HG02610 (cell line): ENCODE measurements around the gene FOXA2.
"Not testable (repeated sequence)": the region's sequence is repeated elsewhere in the genome, so short reads cannot be mapped to it uniquely, and the experiment has no call there.

ENCODE experiments used
- ATAC-seq: cut with Tn5 transposase; IDR thresholded peaks from one replicate; pipeline ENCODE4 v1.9.1; 2021; ENCODE audit warnings: mild to moderate bottlenecking, moderate library complexity; ENCODE audit not compliant: unreplicated experiment

The FOXA2 gene

DNA sequence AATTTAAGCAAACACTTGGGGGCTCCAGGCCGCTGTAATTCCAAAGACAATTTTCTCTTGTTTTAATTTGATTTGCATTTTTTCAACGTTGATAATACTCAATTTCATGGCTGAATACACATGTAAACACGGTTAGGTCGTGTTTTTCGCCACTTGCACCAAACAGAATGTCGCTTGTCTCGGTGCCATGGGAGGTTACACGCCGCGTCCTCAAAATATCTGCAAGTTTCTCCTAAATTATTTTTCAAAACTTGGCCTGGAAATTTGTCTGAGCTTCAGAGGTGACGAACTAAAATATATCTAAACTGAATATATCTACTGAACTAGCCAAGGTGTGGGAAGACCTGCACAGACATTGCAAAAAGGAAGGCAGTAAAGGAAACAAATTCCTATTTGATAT lies 15.0 kb downstream of the FOXA2 start:
- ATAC-seq = no peak

DNA sequence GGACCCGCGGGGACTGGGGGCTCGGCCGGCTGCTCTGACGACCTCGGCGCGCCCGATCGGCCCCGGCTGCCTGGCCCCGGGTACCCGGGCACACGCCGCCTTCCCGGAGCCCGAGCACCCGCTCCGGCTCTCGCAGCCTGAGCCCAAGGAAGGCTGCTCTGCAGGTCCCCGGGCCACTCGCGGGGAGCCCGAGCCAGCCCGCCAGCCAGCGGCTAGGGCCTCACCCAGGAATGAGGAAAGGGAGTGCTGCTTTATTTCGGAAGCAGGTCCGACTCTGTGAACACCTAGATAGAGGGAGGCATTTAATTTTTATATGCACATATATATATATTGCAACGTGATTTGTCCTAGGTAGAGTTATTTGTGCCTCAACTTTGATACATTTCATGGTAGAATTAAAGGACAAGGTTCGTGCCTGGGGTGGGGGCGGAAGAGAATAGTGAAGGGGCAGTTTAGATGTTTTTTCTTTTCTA lies 15.5 kb downstream of the FOXA2 start:
- no peak for ATAC-seq

- no peak for ATAC-seq
Measured at GRCh38 chr20:22567944-22568871, 16.2 kb downstream of the FOXA2 start.

GRCh38 chr20:22566876-22567658 lies 17.3 kb downstream of the FOXA2 start:
- no peak for ATAC-seq

GRCh38 chr20:22563062-22563965 lies 21.1 kb downstream of the FOXA2 start:
- no peak for ATAC-seq

GRCh38 chr20:22562620-22563019 lies 21.8 kb downstream of the FOXA2 start:
- ATAC-seq = no peak

GRCh38 chr20:22561965-22562577 lies 22.3 kb downstream of the FOXA2 start:
- no peak for ATAC-seq

DNA sequence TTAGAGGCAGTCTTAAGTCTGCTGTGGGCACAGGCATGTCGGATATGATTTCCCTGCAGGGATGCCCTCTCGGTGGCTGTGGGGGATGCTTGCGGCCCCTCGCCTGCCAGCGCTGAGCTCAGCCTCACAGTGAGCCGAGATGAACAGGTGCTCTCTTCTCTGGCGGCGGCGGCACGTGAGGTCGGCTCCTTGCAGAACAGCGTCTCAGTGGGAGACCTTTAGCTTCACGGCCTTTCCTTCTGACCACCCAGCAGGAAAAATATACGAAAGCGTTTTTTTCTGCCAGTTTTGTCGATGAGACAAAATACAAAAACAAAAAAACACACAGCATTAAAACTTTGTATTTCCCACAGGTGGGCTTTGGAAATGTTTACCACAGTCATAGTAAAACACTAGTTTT lies 23.6 kb downstream of the FOXA2 start:
- no peak for ATAC-seq

- no peak for ATAC-seq
Measured at GRCh38 chr20:22559711-22560318, 24.6 kb downstream of the FOXA2 start.

DNA sequence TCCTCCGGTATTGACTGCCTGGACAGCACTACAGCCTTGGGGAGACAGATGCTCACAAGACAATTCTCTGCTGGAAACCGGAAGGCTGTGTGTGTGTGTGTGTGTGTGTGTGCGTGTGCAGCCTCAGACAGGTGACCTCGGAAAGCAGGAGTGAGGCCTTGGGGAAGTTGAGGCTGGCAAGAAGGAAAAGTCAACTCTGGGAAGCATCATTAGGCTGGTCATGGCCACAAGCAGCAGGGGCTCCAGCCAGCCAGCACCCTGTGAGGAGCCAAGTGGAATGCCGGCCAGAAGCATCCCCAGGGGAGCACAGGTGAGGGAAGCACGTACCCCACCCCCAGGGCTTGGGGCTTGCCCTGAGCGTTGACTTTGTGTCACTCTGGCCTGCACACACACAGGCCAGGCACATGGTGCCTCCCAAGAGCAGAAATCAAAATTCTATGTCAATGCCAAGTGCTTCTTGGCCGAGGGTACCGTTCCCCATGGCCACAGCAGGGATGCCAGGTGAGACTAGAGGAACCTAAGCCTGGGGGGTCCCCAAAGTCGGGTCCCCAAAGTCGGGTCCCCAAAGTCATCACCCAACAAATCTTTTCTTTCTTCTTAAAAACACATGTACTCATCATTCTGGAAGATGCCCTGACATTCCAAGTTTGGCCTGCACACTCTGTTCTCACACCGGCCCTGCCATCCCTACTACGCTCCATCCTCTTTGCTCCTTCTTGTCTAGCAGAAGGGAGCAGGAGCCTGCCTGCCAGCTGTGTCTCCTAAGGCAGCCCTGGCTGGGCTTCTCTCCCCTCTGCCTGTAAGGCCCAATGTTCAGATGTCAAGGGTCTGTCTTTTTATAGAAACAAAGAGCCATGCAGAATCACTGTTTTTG lies 26.7 kb downstream of the FOXA2 start:
- ATAC-seq = no peak

GRCh38 chr20:22556565-22557056 lies 27.8 kb downstream of the FOXA2 start:
- ATAC-seq = no peak

DNA sequence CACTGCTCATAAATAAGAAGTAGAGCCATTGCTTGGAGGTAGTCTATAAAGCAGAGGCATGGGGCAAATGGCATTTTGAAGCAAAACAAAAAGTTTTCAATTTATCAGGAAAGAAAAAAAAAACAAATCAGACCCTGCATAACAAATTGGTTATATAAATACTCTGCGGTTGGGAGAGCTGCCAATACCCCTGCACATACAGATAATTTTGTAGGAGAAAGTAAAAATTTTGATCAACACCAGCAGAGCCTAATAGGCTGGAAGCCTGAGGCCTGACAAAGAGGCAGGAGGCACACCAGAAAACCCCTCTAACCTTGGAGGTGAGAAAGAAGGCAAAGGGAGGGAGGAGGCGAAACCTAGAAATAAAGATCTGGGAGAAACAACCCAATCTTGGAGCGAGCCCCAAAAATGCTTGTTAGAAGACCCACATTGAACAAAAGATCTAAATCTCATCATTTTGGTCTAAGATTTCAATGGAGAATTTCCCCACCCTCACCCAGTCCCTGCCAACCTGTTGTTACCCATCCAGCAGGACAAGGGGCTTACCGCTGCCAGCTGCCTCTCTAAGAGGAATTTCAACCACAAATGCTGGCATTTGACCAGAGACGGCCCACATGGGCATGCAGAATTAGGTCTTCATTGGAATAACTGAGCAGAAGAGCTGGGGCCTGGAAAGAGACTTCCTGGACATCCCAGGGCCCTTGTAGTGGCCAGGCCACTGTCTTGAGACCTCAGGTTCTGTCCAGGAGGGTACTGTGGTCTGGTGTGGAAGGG lies 28.4 kb downstream of the FOXA2 start:
- ATAC-seq = no peak

DNA sequence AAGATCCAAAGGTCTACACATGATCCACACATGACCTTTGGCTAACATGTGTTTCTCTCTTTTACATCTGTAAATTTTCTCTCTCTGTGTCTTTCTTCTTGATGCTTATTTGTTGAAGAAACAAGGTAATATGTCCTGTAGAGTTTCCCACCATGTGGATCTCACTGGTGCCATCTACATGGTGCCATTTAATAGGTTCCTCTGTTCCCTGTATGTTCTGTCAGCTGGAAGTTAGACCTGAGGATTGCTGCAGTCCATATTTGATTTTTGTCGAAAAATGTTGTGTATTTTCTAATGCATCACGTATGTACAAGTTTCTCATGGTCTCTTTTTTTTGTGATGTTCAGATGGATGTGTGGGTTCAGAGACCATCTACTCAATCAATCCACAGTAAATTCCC lies 30.0 kb downstream of the FOXA2 start:
- no peak for ATAC-seq

DNA sequence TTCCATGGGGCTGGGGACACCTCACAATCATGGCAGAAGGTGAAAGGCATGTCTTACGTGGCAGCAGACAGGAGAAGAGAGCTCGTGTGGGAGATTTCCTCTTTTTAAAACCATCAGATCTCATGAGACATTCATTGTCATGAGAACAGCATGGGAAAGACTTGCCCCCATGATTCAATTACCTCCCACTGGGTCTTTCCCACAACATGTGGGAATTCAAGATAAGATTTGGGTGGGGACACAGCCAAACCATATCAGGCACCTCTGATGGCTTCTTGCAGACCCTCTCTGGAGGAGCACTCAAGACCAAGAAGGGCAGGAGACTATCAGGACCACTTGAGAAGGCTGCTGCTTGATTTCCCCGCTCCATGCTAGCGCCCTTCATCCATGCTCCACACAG lies 33.9 kb downstream of the FOXA2 start:
- ATAC-seq = not testable (repeated sequence)

DNA sequence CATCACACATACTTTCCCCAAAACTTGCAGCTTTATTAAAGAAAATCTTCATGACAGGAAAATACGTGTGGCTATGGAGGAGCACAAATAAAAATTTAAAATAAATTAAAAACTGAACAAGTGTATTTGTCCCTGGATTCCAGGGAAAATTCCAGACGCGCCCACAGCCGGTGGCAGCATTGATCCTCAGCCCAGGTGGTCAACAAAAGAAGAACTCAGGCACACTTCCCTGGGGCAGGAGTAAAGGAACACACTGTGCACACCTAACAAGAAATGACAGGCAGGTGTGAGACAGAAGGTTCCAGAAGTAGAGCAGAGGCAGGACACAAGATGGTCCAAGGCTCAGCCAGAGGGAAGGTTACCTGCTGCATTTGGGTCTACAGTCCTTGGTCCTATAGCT lies 36.3 kb downstream of the FOXA2 start:
- ATAC-seq = no peak

GRCh38 chr20:22546344-22546743 lies 38.0 kb downstream of the FOXA2 start:
- ATAC-seq = no peak

DNA sequence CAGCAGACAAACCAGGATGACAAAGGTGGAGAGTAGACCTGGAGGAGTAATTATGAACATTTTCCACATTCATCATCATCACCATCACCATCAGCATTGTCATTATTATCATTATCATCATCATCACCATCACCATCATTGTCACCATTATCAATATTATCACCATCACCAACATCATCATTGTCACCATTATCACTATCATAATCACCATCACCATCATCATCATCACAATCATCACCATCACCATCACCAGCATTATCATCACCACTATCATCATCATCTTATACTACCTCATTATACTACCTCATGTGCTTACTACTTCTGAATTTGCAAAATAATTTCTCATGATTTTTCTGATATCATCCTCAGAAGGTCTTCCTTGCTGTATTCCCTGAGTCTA lies 39.3 kb downstream of the FOXA2 start:
- no peak for ATAC-seq

DNA sequence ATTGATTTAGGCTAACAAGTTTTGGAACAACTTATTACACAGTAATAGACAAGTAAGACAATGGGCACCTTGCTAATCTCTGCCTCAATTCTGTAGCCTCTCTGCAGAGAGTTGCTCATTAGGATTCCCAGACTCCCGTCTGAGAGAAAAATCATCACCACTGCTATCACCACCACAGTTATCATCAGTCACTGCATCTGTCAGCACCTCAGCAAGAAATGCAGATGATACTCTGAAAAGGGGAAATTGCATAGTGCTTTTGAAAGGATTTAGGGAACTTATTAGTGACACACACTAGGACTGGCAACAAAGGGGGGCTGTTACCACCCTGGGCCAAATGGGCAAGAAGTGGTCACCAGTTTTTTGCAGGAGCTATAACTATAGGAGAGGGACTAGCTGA lies 39.9 kb downstream of the FOXA2 start:
- no peak for ATAC-seq
